Dendritic cell treated with granulocyte-macrophage colony-stimulating factor and Interleukin-4, amounts not matched to agents 40 ng/mL and 50 ng/mL, for 4 days (primary cell): ENCODE results near the gene MYO5A.
"Not testable (repeated sequence)": the region's sequence is repeated elsewhere in the genome, so short reads cannot be mapped to it uniquely, and the experiment has no call there.

Experiments
- H3K27ac Mint-ChIP-seq: one replicate; pipeline ENCODE4 v1.8.0; 2022; ENCODE audit warnings: mild to moderate bottlenecking, mixed read lengths
- H3K27me3 Mint-ChIP-seq: one replicate; pipeline ENCODE4 v1.8.0; 2022; ENCODE audit warnings: mild to moderate bottlenecking, mixed read lengths
- H3K36me3 Mint-ChIP-seq: one replicate; pipeline ENCODE4 v1.8.0; 2022; ENCODE audit warnings: low read depth, mixed read lengths
- H3K4me1 Mint-ChIP-seq: one replicate; pipeline ENCODE4 v1.8.0; 2022; ENCODE audit warnings: low read depth, mixed read lengths
- H3K4me3 Mint-ChIP-seq: one replicate; pipeline ENCODE4 v1.8.0; 2022; ENCODE audit warnings: mild to moderate bottlenecking, moderate library complexity, mixed read lengths
- H3K9me3 Mint-ChIP-seq: one replicate; pipeline ENCODE4 v1.8.0; 2022; ENCODE audit warnings: mixed read lengths
- intact Hi-C: fragments of 100-400 bp; cut with micrococcal nuclease; formaldehyde crosslinking; loops from one replicate; pipeline ENCODE4 v1.15.0; 2022

MYO5A gene

GRCh38 chr15:52558196-52558595 is 29.5 kb upstream of the MYO5A start:
- H3K36me3 Mint-ChIP-seq, result peaks cover 49% of the 10 kb centered on the region
- no peak overlapping the region for H3K4me3 Mint-ChIP-seq
- H3K27me3 Mint-ChIP-seq, result no peaks in the 10 kb centered on the region
- H3K27ac Mint-ChIP-seq, result peak overlapping the region; percentile 45
- intact Hi-C loops, result no loop called here
- H3K4me1 Mint-ChIP-seq, result peaks cover 45% of the 10 kb centered on the region
- H3K9me3 Mint-ChIP-seq, result no peaks in the 10 kb centered on the region

GRCh38 chr15:52557274-52557641 is 28.6 kb upstream of the MYO5A start:
- H3K4me1 Mint-ChIP-seq, result peaks cover 39% of the 10 kb centered on the region
- no peak overlapping the region for H3K27ac Mint-ChIP-seq
- intact Hi-C loops, result no loop called here
- H3K36me3 Mint-ChIP-seq, result peaks cover 41% of the 10 kb centered on the region
- no peak overlapping the region for H3K4me3 Mint-ChIP-seq
- no peaks in the 10 kb centered on the region for H3K27me3 Mint-ChIP-seq
- no peaks in the 10 kb centered on the region for H3K9me3 Mint-ChIP-seq

GRCh38 chr15:52556524-52557273 is 28.0 kb upstream of the MYO5A start:
- intact Hi-C loops, result no loop called here
- H3K9me3 Mint-ChIP-seq, result no peaks in the 10 kb centered on the region
- H3K4me1 Mint-ChIP-seq, result peaks cover 39% of the 10 kb centered on the region
- no peak overlapping the region for H3K4me3 Mint-ChIP-seq
- no peak overlapping the region for H3K27ac Mint-ChIP-seq
- peaks cover 41% of the 10 kb centered on the region for H3K36me3 Mint-ChIP-seq
- no peaks in the 10 kb centered on the region for H3K27me3 Mint-ChIP-seq

GRCh38 chr15:52552303-52552702 is 23.6 kb upstream of the MYO5A start:
- peak overlapping the region; percentile 83 for H3K27ac Mint-ChIP-seq
- peaks cover 22% of the 10 kb centered on the region for H3K4me1 Mint-ChIP-seq
- peaks cover 54% of the 10 kb centered on the region for H3K36me3 Mint-ChIP-seq
- intact Hi-C loops, result no loop called here
- H3K9me3 Mint-ChIP-seq, result no peaks in the 10 kb centered on the region
- H3K27me3 Mint-ChIP-seq, result no peaks in the 10 kb centered on the region
- peak overlapping the region; percentile 34 for H3K4me3 Mint-ChIP-seq

GRCh38 chr15:52551762-52552161 is 23.1 kb upstream of the MYO5A start:
- H3K4me3 Mint-ChIP-seq, result peak overlapping the region; percentile 41
- intact Hi-C loops, result no loop called here

GRCh38 chr15:52551186-52551585 is 22.5 kb upstream of the MYO5A start:
- Mint-ChIP-seq H3K4me1 (peaks cover 16% of the 10 kb centered on the region), H3K36me3 (peaks cover 59% of the 10 kb centered on the region), H3K27ac (peak overlapping the region; percentile 83)
- H3K27me3 Mint-ChIP-seq, H3K9me3 Mint-ChIP-seq, intact Hi-C loops, H3K4me3 Mint-ChIP-seq: not testable (repeated sequence)

More at GRCh38 chr15:52551762-52552161, 23.1 kb upstream of the MYO5A start:
- Mint-ChIP-seq H3K27ac (peak overlapping the region; percentile 83), H3K4me1 (peaks cover 22% of the 10 kb centered on the region), H3K36me3 (peaks cover 59% of the 10 kb centered on the region), H3K9me3 (peaks cover under 1% of the 10 kb centered on the region), H3K27me3 (no peaks in the 10 kb centered on the region)

GRCh38 chr15:52546031-52546751 is 17.5 kb upstream of the MYO5A start:
- H3K36me3 Mint-ChIP-seq, result peaks cover 53% of the 10 kb centered on the region
- intact Hi-C loops, result no loop called here
- H3K4me1 Mint-ChIP-seq, result peaks cover under 1% of the 10 kb centered on the region
- H3K9me3 Mint-ChIP-seq, result peaks cover 18% of the 10 kb centered on the region
- H3K27me3 Mint-ChIP-seq, result no peaks in the 10 kb centered on the region
- no peak overlapping the region for H3K4me3 Mint-ChIP-seq
- no peak overlapping the region for H3K27ac Mint-ChIP-seq

- H3K4me1 Mint-ChIP-seq, result peaks cover 12% of the 10 kb centered on the region
- intact Hi-C loops, result no loop called here
- H3K27ac Mint-ChIP-seq, result no peak overlapping the region
- peaks cover 26% of the 10 kb centered on the region for H3K9me3 Mint-ChIP-seq
- no peaks in the 10 kb centered on the region for H3K27me3 Mint-ChIP-seq
- peaks cover under 1% of the 10 kb centered on the region for H3K36me3 Mint-ChIP-seq
- H3K4me3 Mint-ChIP-seq, result no peak overlapping the region
Measured at GRCh38 chr15:52540374-52541012, 11.8 kb upstream of the MYO5A start.

GRCh38 chr15:52537459-52537858 is 8.8 kb upstream of the MYO5A start:
- Mint-ChIP-seq H3K27me3 (no peaks in the 10 kb centered on the region), H3K27ac (no peak overlapping the region), H3K36me3 (no peaks in the 10 kb centered on the region), H3K4me3 (no peak overlapping the region), H3K9me3 (peaks cover 21% of the 10 kb centered on the region), H3K4me1 (peaks cover 13% of the 10 kb centered on the region)
- intact Hi-C loops, result no loop called here

- H3K9me3 Mint-ChIP-seq, result no peaks in the 10 kb centered on the region
- no peak overlapping the region for H3K4me3 Mint-ChIP-seq
- no peaks in the 10 kb centered on the region for H3K36me3 Mint-ChIP-seq
- peaks cover 19% of the 10 kb centered on the region for H3K4me1 Mint-ChIP-seq
- H3K27me3 Mint-ChIP-seq, result peaks cover 17% of the 10 kb centered on the region
- H3K27ac Mint-ChIP-seq, result no peak overlapping the region
- intact Hi-C loops, result no loop called here
Measured at GRCh38 chr15:52532427-52532826, 3.7 kb upstream of the MYO5A start.

GRCh38 chr15:52529940-52530339 is 1.3 kb upstream of the MYO5A start:
- intact Hi-C loops, result loop anchor here (5.0 to 10.0 kb wide), 3 partner anchors 37 to 85 kb away; partner anchors contain the start of gene ARPP19
- H3K27me3 Mint-ChIP-seq, result peaks cover 17% of the 10 kb centered on the region
- peak overlapping the region; percentile 73 for H3K4me3 Mint-ChIP-seq
- peaks cover 38% of the 10 kb centered on the region for H3K4me1 Mint-ChIP-seq
- H3K36me3 Mint-ChIP-seq, result peaks cover 7% of the 10 kb centered on the region
- no peaks in the 10 kb centered on the region for H3K9me3 Mint-ChIP-seq
- peak overlapping the region; percentile 92 for H3K27ac Mint-ChIP-seq

GRCh38 chr15:52529341-52529924 is 753 bp upstream of the MYO5A start:
- Mint-ChIP-seq H3K4me1 (peaks cover 39% of the 10 kb centered on the region), H3K27me3 (peaks cover 17% of the 10 kb centered on the region), H3K9me3 (no peaks in the 10 kb centered on the region), H3K4me3 (peak overlapping the region; percentile 73), H3K36me3 (peaks cover 7% of the 10 kb centered on the region), H3K27ac (peak overlapping the region; percentile 92)
- intact Hi-C loops, result loop anchor here (5.0 to 10.0 kb wide), 3 partner anchors 38 to 85 kb away; partner anchors contain the start of gene ARPP19

GRCh38 chr15:52527911-52528563 is 643 bp downstream of the MYO5A start:
- Mint-ChIP-seq H3K27me3 (peaks cover 17% of the 10 kb centered on the region), H3K27ac (peak overlapping the region; percentile 92), H3K4me3 (peak overlapping the region; percentile 93), H3K9me3 (no peaks in the 10 kb centered on the region), H3K36me3 (peaks cover 7% of the 10 kb centered on the region), H3K4me1 (peaks cover 53% of the 10 kb centered on the region)
- intact Hi-C loops, result loop anchor here (1.0 to 10.0 kb wide), 4 partner anchors 39 to 83 kb away; partner anchors contain the start of gene ARPP19
